ENCODE results near the gene NLN.

NLN gene

DNA sequence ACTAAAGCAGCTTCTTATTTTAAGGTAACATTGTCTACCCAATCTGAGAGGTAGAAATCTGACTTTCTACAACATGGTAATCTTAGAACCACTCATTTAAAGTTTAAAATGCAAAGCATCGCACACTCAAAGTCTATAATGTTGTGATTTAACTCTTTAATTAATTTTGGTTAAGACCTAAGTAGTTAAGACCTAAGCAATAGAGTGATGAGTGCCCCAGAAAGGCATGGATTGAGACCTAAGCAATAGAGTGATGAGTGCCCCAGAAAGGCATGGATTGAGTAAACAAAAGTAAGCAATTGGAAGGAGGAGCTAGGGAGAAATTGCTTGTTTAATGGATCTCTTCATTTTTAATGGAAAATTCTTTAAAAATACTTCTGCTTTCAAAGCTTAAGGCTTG, 86.8 kb downstream of the NLN start:
- DNase-seq (ENCODE audit: low read depth in 2 of 2): no peak

DNA sequence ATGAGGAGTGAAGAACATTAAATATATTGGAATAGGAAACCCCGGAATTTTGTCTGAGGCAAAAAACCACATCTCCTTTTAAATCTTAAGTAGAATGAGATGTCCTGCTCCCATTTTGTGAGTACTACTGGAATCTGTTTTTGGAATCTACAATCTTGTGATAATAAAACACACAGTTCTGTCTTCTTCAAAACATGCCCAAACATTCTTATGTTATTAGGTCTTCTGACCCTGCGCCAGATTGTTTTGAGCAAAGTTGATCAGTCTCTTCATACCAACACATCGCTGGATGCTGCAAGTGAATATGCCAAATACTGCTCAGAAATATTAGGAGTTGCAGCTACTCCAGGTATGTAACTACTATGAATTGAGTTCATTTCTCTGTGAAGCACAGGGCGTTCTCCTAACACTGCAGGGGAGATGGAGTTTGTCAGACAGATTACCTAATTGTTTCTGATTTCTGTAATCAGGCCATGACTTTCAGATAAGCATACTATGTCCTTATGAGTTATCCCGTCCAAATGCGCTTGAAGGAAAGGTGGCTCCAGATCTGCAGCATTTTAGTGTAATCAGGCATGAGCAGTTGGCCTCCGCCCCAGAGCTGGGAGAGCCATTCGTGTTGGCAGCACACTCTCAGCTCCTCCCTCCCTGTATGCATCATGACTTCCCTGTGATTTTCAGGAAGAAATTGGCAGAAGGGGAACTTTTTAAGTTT, 88.0 kb downstream of the NLN start:
- no peak for DNase-seq (ENCODE audit: low read depth in 2 of 2)

DNA sequence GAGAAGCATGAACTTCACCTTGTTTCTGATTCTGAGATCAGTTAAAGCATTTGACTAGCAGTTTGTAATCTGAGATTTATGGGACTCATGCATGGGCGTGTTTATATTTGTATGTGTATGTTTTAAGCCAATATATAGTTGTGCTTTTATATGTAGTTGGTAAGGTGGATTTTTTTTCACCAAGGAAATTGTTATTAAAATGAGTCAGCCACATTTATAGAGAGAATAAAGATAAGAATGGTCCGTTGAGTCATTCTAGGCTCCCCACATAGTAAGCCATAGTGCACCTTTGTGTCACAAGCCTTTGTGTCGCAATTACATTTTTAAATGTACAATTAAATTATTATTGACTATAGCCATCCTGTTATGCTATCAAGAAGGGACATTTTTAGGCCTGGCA, 89.0 kb downstream of the NLN start:
- no peak for DNase-seq (ENCODE audit: low read depth in 2 of 2)

DNA sequence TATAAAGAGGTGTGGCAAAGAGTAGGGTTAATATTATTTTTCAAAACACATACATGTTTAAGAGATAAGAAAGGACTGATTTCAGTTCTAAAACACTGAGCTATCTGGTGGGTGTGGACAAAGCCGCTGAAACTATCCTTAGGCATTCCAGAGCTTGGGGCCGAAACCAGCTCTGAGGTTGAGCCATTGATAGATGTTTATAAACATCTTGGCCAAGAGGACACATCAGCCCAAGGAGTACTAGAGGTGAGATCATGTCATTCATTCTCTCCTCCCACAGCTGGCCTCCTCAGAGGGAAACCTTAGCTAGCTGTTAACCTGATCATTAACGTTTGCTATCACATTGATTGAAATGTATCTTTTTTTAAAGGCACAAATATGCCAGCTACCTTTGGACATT, 89.9 kb downstream of the NLN start:
- DNase-seq (ENCODE audit: low read depth in 2 of 2): no peak

DNA sequence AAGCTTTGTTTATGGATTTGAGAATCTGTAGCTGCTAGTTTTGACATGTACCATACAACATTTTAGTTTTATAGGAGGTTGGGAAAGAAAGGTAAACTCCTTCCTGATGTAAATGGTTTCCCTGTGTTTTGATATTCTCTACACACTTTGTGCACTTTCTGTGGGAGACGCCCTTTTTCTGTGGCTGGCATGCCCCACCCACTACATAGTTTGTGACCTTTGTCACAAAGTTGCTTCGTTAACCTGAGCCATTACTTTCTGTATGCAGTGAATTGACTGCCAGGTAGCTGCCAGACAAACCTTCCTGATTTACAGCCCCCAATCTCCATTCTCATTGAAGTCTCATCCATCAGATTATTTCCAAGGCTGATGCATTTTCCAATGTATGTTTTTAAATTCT, 90.6 kb downstream of the NLN start:
- DNase-seq (ENCODE audit: low read depth in 2 of 2): no peak

DNA sequence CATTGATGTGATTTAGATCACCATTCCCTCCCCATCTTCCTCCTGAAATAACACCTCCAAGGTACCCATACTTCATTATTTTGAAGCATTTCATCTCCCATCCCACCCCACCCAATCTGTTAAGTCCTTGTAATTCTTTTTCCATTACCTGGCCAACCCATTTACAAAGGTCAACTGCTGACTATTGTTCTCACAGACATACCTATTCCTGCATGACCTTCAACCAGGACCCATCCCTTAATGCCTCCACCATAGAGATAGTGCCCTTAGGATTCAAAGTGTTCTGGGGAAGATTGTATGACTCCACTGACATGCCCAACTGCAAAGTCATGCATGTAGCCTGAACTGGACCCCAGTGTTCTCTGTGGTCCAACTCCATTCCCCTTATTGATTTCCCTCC, 91.2 kb downstream of the NLN start:
- DNase-seq (ENCODE audit: low read depth in 2 of 2): no peak

DNA sequence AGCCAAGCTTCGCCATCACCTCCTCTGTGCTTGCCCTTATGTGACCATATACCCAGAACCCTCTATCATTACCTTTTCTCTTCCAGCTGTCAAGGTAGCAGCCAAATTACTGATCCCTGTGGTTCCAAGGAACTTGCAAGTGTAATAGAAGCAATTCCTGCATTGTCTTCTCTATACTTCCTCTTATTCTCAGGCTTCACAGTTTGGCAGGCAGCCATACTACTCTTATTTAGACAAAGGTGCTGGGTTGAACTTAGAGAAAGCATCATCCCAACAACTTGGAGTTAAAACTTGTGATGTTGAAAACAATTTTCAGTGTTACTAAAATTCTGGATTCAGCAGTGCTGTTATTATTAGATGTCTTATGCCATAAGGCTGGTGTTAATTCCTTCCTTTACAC, 93.2 kb downstream of the NLN start:
- DNase-seq (ENCODE audit: low read depth in 2 of 2): no peak

DNA sequence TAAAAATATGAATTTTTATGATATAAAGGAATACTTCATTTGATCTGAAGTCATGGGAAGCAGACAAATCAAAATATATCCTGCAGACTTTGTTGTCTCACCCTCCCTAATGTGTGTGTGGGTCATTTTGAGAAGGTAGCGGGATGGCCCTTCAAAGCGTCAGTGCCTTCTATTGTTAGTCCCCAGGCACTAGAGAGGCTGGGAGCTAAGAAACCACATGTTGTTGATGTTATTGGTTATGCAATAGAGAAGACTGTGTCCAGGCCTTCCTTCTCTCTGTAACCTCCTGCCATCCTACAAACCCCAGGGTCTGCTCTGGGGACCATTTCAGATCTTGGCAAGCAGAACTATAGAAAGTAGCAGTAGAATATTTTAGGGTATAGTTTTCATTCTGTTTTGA, 94.7 kb downstream of the NLN start:
- no peak for DNase-seq (ENCODE audit: low read depth in 2 of 2)

DNA sequence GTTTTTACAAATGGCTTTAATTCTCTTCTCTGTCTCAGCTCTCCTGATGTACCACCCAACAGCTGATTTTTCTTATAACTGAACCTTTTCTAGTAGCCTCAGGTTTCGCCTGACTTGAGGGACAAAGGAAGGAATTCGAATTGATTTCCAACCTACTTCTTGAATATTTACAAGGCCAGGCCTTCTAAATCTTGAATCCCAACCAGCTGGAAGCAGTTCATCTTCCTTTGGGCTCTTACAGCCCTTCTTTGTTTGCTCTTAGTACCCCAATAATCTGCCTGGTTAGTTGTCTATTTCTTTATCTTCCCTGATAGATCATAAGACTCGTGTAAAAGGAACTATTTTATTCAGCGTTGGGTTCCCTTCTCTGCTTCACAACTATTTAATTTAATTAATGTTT, 95.9 kb downstream of the NLN start:
- DNase-seq (ENCODE audit: low read depth in 2 of 2): no peak

DNA sequence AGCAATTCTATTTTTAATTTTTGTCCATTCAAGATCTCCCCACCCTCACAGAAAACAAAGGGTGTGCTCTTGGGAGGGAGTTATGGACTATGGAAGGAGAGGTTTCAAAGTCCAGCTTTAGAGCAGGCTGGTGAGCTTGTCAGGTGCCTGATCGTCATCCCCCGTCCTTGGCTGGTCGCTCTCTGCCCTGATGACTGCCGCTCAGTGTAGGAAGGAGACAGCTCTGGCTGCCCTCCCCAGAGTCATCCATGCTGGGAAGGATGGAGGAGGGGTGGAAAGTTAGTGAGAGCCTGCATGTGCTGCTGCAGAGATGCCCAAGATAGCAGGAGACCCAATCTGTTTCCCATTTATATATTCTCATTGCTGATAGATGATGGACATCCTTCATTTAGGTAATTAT, 96.6 kb downstream of the NLN start:
- DNase-seq (ENCODE audit: low read depth in 2 of 2): no peak

DNA sequence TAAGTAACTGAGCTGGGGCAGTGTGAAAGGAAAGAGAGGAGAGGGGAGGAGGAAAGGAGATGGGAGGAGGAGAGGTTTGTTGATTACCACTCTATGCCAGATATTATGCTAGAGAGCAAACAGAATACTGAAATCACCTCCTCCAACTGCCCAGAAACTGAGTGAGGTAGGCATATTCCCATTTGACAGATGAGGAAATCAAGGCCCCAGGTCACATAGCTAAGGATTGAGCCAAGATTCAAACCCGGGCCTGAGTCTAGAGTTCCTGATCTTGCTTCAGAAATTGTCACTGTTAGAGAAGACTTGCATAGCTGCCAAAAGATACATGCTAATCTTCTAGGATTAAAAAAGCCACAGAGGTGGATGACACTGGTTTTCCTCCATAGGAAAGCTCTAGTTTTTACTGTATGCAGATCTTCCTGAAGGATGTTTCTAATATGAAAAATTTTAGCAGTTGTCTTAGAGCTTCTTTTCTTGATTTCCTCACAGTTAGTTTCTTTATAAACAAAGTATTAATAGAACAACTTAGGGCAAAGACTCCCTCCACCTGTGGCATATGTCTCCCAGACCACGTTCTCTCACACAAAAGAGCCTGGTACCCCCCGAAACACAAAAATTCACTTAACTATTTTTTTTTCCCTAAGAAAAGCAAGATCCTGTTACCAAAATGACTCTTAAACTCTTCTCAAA, 97.4 kb downstream of the NLN start:
- no peak for DNase-seq (ENCODE audit: low read depth in 2 of 2)

DNA sequence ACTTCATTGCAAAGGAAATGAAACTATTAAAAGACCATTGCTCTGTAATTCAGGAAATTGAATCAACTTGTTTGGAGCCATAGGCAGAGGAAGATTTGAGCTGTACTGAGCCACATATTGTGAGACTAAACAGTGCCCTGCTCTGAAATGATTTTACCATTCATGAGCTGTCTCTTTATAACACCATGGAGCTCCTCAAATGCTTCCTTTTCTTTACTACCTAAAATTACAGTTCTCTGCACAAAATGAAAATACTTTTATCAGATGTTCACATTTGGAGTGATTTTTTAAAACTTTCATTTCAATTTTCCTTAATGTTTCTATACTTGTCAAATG, 97.9 kb downstream of the NLN start:
- no peak for DNase-seq (ENCODE audit: low read depth in 2 of 2)

DNA sequence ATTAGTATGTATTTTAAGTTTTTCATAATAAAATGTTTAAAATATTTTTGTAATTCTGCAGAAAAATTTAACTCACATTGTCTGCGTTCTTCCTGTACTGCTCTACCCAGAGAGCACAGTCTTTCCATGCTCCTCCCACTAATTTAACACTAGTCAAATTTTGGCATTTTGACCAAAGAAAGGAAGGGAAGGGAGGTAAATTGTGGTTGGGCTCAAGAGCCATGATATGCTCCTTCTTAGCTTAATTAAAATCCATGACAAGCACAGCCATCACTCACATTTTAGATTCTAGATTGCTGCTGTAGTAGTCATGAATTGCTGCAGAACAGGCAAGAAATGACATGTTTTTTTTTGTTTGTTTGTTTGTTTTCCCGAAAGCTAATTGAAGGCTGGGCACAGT, 98.4 kb downstream of the NLN start:
- DNase-seq (ENCODE audit: low read depth in 2 of 2): no peak

DNA sequence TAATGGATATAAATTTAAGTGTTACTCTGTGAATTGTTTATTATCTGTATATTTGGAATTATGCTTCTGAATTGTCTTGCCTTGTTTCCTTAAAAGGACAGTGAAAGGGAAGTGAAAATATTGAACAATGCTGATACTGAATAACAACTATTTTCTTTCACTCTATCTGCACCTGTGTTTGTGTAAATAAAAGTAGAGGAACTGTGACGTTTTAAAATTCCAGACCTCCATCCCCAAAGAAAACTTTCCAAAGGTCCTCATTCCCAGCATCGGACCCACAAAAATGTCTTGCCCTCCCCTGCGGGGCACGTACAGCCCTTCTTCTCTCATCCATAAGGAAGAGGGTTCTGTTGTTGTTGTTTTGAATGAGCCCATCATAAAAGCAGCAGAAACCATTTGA, 100.0 kb downstream of the NLN start:
- DNase-seq (ENCODE audit: low read depth in 2 of 2): no peak

DNA sequence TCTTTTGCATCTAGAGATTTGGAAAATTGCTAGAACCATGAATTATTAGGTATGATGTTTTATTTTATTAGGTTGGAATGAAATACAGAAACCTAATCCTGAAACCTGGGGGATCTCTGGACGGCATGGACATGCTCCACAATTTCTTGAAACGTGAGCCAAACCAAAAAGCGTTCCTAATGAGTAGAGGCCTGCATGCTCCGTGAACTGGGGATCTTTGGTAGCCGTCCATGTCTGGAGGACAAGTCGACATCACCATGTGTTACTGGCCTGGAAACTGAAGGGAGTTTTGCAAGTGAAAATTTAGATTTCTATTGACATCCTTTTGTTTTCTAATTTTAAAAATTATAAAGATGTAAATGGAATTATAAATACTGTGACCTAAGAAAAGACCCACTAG, 100.7 kb downstream of the NLN start:
- DNase-seq (ENCODE audit: low read depth in 2 of 2): no peak

DNA sequence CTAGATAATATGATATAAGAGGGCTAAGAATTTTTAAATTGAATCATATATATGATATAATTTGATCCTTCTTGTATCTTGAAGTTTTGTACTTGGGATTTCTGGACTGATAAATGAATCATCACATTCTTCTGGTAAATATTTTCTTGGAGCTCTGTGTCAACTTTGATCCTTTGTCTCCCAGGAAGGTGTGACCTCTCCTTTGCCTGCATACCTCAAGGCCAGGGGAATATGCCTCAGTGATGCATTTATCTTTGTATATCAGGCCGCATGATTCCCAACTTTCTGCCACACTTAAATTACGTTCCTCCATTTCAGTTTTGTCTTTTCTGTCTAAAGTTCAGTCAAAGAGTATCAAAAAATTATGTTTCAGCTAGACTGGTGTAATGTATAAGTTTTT, 101.2 kb downstream of the NLN start:
- no peak for DNase-seq (ENCODE audit: low read depth in 2 of 2)

DNA sequence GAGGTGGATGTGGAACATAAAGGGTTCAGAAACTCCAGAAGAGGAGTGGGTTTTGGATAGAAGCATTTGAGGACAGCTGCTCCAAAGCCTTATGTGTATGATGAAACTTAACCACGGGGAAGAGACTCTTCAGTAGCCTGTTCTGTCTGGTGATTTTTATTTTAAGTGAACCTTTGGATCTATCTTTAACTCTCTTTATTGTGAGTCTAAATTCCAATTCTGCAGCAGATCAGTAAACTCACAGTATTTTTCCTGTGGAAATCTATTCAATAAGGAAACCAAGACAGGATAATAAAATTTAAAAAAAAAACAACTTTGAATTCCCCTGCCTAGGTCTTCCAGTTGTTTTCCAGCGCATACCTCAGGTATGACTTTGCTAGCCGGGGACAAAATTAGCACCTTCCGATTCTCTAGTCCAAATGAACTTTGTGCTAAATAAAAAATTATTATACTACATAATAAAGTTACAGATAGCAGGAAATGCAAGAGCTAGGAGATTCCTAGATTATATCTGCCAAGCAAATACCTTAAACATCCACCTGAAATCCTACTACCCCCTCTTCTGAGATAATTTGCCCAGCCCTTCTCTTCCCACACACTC, 101.9 kb downstream of the NLN start:
- no peak for DNase-seq (ENCODE audit: low read depth in 2 of 2)

DNA sequence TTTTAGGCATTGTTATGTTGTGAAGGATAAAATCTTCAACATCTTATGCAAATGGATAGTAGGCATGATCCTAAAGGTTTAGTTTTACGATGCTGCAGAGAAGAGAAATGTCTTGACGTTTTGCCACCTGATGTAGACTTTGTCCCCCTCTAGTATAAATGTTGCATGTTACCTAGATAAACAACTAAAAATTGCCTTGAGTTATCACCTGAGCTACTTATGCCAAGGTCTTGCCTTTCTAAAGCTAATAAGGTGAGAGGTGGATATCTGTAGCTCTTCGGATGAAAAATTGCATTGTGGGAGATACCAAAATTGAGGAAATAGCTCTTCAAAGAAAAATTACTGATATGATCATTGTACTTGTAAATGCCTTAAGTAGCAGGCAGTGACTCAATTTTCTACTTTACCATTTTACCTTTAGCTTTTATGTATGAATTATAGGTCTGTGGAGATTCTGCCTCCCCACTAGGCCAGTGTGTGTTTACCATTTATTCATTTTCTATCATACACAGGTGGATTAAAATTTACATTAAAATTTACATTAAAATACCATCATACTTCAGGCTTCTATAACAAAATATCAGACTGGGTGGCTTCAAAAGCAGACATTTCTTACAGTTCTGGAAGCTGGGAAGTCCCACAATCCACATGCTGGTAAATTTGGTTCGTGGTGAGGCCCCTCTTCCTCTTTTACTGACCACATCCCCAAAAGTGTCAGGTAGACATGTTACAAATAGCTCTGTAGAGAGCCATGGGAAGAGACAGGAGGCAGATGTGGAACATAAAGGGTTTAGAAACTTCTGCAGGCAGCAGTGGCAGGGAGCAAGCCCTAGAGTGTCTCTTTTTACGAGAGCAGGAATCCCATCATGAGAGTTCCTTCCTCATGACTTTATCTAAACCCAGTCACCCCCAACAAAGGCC, 103.7 kb downstream of the NLN start:
- DNase-seq (ENCODE audit: low read depth in 2 of 2): no peak

DNA sequence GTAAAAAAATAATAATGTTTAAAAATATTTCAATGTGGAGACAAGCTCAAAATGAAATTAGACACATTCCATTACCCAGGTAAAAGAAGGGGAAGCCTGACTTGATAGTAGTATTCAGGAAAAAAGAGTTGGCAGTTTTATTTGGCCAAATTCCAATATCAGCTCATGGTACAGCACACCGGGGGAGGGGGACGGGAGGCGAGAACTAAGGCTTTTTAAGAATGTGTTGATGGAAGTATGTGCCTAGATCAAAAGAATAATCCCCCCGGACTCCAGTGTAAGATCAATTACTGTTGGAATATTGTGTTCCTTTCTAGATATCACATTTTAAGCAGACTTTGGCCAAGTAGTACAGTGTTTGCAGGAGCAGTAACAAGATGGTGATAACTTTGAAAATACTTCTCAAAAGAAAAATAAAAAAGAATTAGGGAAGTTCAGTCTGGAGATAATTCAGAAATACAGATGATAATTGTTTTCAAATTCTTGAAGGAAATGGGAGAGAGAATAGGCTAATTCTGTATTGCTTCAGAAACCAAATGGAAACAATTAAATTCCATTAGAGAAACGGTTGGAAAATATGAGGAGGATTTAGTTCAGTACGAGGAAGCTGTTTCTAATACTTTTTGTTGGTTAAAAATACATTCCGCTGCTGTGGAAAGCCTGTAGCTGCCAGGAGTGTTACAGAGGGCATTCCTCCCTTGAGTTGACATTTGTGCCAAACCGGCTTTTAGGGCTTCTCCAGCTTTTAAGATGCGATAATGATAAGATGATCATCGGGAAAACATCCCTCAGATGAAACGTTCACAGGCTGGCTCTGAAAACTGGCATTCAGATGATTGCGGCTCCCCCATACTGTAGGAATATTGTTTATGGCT, 106.3 kb downstream of the NLN start:
- no peak for DNase-seq (ENCODE audit: low read depth in 2 of 2)

DNA sequence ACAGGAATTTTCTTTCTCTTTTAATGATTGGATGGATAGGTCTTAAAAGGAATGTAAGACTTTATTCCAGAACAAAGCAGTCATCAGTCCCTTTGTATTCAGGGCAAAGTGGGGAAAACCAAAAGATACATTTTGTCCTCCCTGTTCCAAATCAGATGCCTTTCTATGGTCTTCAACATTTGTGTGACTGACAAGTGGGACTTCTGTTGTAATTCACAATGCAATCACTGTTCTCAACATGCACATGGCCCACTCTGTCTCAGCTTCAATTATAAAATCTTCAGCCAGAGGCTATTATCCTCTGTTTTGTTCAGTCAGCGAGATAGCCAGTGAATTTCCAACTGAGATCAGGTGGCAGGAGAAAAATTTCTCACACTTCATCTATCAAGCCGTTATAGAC, 108.9 kb downstream of the NLN start:
- no peak for DNase-seq (ENCODE audit: low read depth in 2 of 2)

DNA sequence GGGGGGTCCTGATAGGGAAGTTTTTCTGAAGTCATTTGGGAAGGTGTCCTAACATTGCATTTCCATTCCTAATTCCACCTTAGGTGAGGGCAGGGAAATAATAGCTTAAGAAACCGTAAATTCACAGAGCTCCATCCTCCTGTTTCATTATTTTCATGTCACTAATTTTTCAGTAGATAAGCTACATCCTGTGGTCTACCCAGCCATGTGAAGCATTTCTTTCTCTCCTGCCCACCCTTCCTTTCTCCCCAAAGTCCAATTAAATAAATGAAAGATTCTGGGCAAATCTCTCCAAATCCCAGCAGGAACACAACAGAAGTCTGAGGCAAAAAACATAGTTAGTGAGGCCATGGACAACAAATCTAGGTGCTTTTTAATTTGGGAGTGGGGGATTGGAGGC, 109.3 kb downstream of the NLN start:
- no peak for DNase-seq (ENCODE audit: low read depth in 2 of 2)

DNA sequence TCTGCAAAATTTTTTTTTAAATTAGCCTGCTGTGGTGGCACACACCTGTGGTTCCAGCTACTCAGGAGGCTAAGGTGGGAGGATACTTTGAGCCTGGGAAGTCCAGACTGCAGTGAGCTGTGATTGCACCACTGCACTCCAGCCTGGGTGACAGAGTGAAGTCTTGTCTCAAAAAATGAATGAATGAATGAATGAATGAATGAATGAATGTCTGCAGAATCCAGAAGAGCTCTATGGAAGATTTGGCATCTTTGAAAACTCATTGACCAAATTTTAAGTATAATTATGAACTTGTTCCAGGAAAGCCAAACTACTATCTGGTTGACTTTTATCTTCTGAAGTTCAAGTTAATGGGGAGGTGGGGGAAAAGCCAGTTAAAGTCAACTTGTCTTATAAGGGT, 110.1 kb downstream of the NLN start:
- no peak for DNase-seq (ENCODE audit: low read depth in 2 of 2)

All from stimulated activated CD8-positive, alpha-beta memory T cell treated with anti-CD3 and anti-CD28 coated beads, Interleukin-15, amount 100 ng/mL, for 48 hours (primary cell).